GM21786 (cell line): Measurements from ENCODE around the gene GSTA5.
"Not testable (repeated sequence)": the region's sequence is repeated elsewhere in the genome, so short reads cannot be mapped to it uniquely, and the experiment has no call there.

Experiments used
- ATAC-seq: cut with Tn5 transposase; IDR thresholded peaks from one replicate; pipeline ENCODE4 v1.9.1; 2021; ENCODE audit not compliant: unreplicated experiment

Gene GSTA5

DNA sequence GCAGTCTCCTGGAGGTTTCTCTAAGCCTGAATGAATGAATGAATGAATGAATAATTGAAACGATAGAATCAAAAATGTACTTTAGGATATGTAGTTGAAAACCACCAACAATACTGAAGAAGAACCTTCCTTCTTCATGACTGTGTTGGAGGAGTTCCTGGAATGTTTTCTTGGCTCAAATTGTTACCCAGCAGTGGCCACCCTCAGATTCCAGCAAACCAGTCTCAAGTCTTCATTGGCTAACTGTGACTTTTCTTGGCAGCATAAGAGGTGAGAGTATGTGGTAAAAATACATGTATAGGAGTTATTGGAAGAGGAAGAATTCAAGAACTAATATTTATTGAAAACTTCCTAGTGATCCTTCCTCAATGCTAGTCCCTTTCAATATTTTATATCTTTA, 41.3 kb downstream of the GSTA5 start:
- not testable (repeated sequence) for ATAC-seq

DNA sequence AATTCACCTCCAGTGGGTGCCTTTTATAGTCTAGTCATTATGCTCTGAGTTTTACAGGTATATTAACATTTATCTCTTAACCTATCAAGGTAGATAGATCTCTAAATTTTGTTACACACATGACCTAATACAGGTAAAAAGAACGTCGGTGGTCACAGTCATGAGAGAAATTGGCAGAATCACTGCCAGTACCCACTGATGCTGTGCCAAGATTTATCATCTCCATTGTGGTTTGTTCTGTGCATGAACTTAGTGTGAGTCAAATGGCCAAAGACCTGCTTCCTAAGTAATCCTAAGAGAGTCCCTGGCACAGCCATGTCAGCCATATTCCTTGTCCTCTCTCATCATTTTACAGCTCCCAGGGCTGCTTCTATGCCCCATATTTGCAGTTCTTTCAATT, 46.2 kb downstream of the GSTA5 start:
- not testable (repeated sequence) for ATAC-seq

DNA sequence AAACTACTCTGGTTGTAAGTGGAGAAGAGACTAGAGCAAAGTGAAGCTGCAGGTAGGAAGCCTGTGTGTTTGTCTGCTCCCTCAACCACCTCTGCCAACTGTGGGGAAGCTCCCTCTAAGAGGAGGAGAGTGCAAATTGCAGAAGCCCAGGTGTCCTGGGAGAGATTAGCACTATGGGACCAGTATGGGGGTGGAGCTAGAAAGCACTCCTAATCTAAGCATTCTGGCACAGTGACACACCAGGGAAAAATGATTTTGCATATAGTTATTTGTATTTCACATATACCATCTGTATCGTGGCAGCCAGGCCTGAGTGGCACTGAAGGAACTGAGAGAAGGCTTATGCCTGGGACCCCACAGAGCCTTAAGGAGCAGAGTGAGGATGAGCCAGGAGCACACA, 49.8 kb downstream of the GSTA5 start:
- no peak for ATAC-seq

DNA sequence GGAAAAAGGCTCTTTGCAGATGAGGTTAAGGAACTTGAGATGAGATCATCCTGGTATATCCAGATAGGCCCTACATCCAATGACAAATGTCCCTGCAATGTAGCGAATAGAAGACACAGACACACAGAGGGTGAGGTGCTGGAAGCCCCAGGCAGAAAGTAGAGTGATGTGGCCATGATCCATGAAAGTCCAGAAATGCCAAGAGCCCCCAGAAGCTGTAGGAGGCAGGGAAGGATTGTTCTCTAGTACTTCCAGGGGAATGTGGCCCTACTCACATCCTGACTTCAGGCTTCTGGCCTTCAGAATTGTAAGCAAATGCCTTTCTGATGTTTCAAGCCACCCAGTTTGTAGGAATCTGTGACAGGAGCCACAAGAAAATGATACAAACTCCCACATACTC, 51.0 kb downstream of the GSTA5 start:
- ATAC-seq, result not testable (repeated sequence)

DNA sequence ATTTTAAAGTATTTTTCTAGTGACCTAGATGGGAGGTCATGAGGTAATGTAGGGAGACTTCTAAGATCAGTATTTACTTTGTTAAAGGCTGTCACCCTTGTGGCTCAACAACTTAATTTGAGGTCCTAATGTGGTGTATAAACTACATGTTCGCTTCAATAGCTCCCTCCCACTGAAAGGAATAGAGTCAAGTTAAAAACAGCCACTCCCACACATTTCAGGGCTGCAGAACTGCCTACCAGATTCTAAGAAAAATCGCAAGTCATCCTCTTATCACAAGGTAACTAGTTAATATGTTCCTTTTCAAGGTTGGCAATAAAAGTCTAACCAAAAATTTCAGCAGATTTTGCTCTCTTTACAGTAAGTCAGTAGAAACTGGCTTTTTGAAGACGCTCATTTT, 52.1 kb downstream of the GSTA5 start:
- no peak for ATAC-seq

DNA sequence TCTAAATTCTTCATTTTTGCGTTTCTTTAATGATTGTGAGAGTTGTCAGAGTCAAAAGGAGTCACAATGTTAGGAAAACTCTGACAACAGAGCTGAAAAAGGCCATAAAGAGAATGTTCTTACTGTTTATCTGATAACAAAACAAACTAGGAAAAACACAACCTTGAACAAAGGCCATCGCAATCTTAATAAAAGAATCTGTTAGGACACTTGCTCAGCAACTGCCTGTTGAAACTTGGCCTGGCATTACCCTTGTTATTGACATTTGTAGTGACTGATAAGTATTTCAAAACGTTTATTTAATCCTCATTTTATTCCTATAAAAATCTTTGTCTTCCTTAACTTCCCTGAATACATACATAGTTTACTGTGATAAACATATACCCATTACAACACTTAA, 52.7 kb downstream of the GSTA5 start:
- ATAC-seq, result no peak

DNA sequence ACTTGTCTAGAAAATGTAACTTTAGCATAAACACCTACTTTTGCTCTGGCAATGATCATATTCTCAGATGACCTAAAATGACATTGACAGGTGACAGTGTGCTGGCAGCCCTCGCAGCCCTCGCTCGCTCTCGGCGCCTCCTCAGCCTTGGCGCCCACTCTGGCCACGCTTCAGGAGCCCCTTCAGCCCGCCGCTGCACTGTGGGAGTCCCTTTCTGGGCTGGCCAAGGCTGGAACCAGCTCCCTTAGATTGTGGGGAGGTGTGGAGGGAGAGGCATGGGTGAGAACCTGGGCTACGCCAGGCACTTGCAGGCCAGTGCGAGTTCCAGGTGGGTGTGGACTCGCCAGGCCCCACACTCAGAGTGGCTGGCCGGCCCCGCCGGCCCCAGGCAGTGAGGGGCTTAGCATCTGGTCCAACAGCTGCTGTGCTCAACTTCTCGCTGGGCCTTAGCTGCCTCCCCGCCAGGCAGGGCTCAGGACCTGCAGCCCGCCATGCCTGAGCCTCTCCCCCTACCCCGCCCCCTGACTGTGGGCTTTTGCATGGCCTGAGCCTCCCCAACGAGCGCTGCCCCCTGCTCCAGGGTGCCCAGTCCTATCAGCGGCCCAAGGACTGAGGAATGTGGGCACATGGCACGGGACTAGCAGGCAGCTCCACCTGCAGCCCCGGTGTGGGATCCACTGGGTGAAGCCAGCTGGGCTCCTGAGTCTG, 54.2 kb downstream of the GSTA5 start:
- ATAC-seq, result no peak

DNA sequence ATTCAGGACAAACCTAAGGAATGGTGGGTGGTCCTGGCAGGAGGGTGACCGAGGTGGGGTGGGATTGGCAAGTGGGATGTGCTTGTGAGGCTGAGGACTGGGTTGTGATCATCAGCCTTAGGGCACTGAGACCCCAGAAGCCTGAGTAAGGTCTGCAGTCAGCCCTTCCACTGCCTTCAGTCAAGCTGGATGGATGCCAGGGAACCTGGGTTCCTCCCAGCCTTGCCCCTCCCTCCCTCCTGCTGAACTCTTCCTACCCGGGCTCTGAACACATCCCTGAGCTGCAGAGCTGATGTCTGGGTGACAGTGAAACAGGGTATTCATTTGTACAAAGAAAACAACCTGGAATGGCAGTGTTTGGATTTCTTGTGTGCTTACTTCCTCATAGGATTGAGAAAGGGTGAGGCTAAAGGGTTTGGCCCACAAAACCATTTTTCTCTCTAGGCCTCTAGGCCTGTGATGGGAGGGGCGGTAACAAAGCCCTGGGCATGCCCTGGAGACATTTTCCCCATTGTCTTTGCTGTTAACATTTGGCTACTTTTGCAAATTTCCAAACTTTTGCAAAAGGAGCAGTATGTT, 57.8 kb downstream of the GSTA5 start:
- ATAC-seq, result not testable (repeated sequence)

DNA sequence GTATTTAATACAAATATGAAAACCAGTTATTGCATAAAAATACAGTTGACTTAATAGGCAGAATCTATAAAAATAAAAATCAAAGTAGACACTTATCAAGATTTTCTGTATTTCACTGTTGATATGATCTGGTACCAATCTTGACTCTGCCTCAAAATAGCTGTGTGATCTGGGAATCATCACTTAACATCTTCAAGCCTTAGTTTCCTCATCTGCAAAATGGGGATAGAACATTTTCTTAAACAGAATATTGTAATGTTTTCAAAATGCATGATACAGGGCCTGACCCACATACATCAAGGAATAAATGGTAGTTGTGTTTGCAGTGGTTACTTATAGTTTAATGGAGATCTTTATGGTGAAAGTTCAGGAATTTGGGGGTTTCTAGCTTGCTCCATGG, 58.4 kb downstream of the GSTA5 start:
- ATAC-seq, result not testable (repeated sequence)
